22Rv1 (cell line): Measurements from ENCODE around the gene GRM4.

Experiments used
- ZFX ChIP-seq: fragments of 450-650 bp; IDR thresholded peaks from 2 replicates; pipeline ENCODE4 v1.6.1; 2017; ENCODE audit warnings: antibody characterized with exemption, borderline replicate concordance
- TF ChIP-seq, protein P1 (sequence below): fragments of 450-650 bp; IDR thresholded peaks from 2 replicates; pipeline ENCODE4 v1.5.1; 2017; ENCODE audit warnings: mild to moderate bottlenecking

DNA sequence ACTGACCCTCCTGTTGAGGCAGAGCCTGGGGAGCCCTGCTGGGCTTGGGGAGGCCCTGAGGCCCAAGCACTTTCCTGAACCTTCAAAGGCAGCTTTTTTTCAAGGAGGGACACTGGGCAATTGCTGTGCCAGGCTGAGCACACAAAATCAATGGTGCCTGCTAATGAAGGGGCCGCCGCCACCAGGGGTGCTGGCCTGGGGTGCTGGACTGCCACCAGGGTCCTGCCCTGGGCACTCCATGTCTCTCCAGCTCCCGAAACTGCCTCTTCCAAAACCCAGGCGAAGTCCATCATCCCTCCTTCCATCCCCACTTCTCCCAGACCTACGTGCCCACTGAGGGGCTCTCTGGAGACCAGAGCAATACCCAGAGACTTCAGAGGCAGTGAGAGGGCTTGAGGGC, 145.6 kb downstream of the GRM4 start:
- TF ChIP-seq, protein P1, sequence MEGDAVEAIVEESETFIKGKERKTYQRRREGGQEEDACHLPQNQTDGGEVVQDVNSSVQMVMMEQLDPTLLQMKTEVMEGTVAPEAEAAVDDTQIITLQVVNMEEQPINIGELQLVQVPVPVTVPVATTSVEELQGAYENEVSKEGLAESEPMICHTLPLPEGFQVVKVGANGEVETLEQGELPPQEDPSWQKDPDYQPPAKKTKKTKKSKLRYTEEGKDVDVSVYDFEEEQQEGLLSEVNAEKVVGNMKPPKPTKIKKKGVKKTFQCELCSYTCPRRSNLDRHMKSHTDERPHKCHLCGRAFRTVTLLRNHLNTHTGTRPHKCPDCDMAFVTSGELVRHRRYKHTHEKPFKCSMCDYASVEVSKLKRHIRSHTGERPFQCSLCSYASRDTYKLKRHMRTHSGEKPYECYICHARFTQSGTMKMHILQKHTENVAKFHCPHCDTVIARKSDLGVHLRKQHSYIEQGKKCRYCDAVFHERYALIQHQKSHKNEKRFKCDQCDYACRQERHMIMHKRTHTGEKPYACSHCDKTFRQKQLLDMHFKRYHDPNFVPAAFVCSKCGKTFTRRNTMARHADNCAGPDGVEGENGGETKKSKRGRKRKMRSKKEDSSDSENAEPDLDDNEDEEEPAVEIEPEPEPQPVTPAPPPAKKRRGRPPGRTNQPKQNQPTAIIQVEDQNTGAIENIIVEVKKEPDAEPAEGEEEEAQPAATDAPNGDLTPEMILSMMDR, result no peak
- no peak for TF ChIP-seq ZFX
